Measurements from ENCODE around the gene EAPP.

EAPP gene

DNA sequence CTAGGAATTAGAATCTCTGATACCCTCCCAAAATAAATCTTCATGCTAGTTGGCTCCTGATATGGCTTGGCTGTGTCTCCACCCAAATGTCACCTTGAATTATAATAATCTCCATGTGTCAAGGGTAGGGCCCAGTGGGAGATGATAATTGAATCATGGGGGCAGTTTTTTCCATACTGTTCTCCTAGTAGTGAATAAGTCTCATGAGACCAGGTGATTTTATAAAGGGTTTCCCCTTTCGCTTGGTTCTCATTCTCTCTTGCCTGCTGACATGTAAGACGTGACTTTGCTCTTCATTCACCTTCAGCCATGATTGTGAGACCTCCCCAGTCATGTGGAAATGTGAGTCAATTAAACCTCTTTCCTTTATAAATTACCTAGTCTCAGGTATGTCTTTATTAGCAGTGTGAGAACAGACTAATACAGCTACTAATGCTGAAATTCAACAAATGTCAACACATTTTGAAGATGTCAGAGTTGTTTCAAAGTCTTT lies 65.3 kb downstream of the EAPP start:
- H3K27me3 ChIP-seq (ENCODE audit: control insufficient read depth, insufficient read depth, low read length) = no peaks in the 10 kb centered on the region
- no peak overlapping the region for H3K4me3 ChIP-seq (ENCODE audit: low read depth, low read length)
- H3K9me3 ChIP-seq (ENCODE audit: control insufficient read depth, insufficient read depth, low read length) = no peaks in the 10 kb centered on the region
- peaks cover under 1% of the 10 kb centered on the region for H3K4me1 ChIP-seq (ENCODE audit: control insufficient read depth, insufficient read depth, low read length)
- H3K36me3 ChIP-seq (ENCODE audit: control insufficient read depth, insufficient read depth, low read length) = no peaks in the 10 kb centered on the region
- H3K9ac ChIP-seq (ENCODE audit: low read depth, low read length) = no peak overlapping the region

DNA sequence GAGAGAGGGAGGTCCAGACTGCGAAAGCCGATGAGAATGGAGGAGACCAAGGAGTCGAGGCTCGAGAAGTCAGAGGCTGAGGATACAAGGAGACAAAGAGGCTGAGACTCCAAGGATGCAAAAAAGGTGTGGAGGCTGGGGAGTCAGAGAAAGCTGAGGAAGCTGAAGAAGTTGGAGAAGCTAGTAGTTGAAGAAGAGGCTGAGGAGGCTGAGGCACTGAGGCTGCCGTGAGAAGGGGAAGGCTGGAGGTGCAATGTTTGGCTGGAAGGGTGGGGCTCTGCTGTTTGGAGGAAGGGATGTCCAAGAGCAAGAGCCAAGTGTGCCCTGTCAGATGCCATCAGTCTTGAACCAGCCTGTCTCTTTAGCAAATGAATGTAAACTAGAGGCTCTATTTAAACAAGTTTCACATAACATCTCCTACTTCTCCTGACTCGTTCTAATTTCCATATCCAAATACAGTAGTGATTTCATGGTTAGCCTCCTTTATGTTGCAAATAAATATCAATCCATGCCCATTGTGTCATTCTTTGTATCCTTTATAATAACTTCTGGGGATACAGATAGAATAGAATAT lies 66.7 kb downstream of the EAPP start:
- Histone ChIP-seq H3K27me3 (ENCODE audit: control insufficient read depth, insufficient read depth, low read length) (no peaks in the 10 kb centered on the region), H3K4me1 (ENCODE audit: control insufficient read depth, insufficient read depth, low read length) (peaks cover 6% of the 10 kb centered on the region), H3K36me3 (ENCODE audit: control insufficient read depth, insufficient read depth, low read length) (no peaks in the 10 kb centered on the region)

DNA sequence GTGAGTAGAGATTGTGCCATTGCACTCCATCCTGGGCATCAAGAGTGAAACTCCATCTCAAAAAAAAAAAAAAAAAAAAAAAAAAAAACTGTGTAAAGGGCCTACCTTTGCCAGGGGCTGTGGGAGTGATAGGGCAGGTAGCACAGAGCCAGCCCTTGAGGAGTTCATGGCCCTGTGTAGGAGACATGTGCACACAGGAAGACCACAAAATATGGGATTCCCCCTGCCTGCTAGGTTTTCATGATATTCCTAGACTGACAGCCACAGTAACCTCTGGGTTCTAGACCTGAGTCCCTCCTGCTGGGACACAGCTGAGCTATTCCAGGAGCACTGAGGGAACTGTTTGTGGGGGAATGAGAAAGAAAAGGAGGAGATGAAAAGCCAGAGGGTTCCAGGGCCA lies 69.2 kb downstream of the EAPP start:
- no peaks in the 10 kb centered on the region for H3K9me3 ChIP-seq (ENCODE audit: control insufficient read depth, insufficient read depth, low read length)
- H3K4me3 ChIP-seq (ENCODE audit: low read depth, low read length) = no peak overlapping the region
- H3K9ac ChIP-seq (ENCODE audit: low read depth, low read length) = no peak overlapping the region
- H3K27me3 ChIP-seq (ENCODE audit: control insufficient read depth, insufficient read depth, low read length) = no peaks in the 10 kb centered on the region
- peaks cover 6% of the 10 kb centered on the region for H3K4me1 ChIP-seq (ENCODE audit: control insufficient read depth, insufficient read depth, low read length)
- H3K36me3 ChIP-seq (ENCODE audit: control insufficient read depth, insufficient read depth, low read length) = no peaks in the 10 kb centered on the region

More for the DNA sequence above, 66.7 kb downstream of the EAPP start:
- H3K4me3 ChIP-seq (ENCODE audit: low read depth, low read length) = no peak overlapping the region
- no peak overlapping the region for H3K9ac ChIP-seq (ENCODE audit: low read depth, low read length)
- no peaks in the 10 kb centered on the region for H3K9me3 ChIP-seq (ENCODE audit: control insufficient read depth, insufficient read depth, low read length)

- H3K4me3 ChIP-seq (ENCODE audit: low read depth, low read length) = no peak overlapping the region
- H3K27me3 ChIP-seq (ENCODE audit: control insufficient read depth, insufficient read depth, low read length) = no peaks in the 10 kb centered on the region
- no peaks in the 10 kb centered on the region for H3K36me3 ChIP-seq (ENCODE audit: control insufficient read depth, insufficient read depth, low read length)
- no peaks in the 10 kb centered on the region for H3K9me3 ChIP-seq (ENCODE audit: control insufficient read depth, insufficient read depth, low read length)
- no peak overlapping the region for H3K9ac ChIP-seq (ENCODE audit: low read depth, low read length)
- peaks cover 6% of the 10 kb centered on the region for H3K4me1 ChIP-seq (ENCODE audit: control insufficient read depth, insufficient read depth, low read length)
Measured at GRCh38 chr14:34466691-34467090, 72.8 kb downstream of the EAPP start.
